ENCODE measurements around the gene NF1. TPM values are rescaled to one million over a fixed set of nuclear protein-coding genes. Genes with fewer than 3 reads are reported as not detected.
A peak's percentile ranks its signal among the peaks of the same experiment; 100 is the strongest.

Gene NF1
- total RNA-seq, 1 experiment from 2014 or later = 35.4 TPM

DNA sequence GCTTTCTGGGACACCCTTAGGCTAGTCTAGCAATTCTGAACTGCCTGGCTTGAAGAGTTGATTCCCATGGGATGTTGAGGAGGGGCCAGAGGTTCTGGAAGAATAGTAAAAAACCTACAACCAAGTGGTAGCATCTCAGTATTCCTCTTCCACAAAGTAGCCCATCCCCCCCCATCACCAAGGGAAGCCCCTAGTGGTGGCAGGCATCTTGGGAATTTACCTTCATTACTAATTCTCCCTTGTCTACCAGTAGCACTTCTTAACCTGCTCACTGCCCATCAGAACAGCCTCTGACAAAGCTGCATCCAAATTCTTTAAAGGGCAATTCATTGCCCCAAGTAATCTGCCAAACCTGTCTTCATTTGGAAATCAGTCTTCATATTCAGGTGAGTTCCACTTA is 283.9 kb downstream of the NF1 start (continued):
- TF ChIP-seq, protein P1, sequence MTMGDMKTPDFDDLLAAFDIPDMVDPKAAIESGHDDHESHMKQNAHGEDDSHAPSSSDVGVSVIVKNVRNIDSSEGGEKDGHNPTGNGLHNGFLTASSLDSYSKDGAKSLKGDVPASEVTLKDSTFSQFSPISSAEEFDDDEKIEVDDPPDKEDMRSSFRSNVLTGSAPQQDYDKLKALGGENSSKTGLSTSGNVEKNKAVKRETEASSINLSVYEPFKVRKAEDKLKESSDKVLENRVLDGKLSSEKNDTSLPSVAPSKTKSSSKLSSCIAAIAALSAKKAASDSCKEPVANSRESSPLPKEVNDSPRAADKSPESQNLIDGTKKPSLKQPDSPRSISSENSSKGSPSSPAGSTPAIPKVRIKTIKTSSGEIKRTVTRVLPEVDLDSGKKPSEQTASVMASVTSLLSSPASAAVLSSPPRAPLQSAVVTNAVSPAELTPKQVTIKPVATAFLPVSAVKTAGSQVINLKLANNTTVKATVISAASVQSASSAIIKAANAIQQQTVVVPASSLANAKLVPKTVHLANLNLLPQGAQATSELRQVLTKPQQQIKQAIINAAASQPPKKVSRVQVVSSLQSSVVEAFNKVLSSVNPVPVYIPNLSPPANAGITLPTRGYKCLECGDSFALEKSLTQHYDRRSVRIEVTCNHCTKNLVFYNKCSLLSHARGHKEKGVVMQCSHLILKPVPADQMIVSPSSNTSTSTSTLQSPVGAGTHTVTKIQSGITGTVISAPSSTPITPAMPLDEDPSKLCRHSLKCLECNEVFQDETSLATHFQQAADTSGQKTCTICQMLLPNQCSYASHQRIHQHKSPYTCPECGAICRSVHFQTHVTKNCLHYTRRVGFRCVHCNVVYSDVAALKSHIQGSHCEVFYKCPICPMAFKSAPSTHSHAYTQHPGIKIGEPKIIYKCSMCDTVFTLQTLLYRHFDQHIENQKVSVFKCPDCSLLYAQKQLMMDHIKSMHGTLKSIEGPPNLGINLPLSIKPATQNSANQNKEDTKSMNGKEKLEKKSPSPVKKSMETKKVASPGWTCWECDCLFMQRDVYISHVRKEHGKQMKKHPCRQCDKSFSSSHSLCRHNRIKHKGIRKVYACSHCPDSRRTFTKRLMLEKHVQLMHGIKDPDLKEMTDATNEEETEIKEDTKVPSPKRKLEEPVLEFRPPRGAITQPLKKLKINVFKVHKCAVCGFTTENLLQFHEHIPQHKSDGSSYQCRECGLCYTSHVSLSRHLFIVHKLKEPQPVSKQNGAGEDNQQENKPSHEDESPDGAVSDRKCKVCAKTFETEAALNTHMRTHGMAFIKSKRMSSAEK (CRISPR knock-in tag; IDR thresholded peaks at IDR 0.05; ENCODE audit: borderline replicate concordance) = no peak
- TF ChIP-seq, protein P2, sequence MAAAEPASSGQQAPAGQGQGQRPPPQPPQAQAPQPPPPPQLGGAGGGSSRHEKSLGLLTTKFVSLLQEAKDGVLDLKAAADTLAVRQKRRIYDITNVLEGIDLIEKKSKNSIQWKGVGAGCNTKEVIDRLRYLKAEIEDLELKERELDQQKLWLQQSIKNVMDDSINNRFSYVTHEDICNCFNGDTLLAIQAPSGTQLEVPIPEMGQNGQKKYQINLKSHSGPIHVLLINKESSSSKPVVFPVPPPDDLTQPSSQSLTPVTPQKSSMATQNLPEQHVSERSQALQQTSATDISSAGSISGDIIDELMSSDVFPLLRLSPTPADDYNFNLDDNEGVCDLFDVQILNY (CRISPR knock-in tag; IDR thresholded peaks at IDR 0.05) = no peak
- TF ChIP-seq GTF2I (CRISPR knock-in tag; conservative IDR thresholded peaks at IDR 0.05) (no peak), FOXK1 (CRISPR knock-in tag; IDR thresholded peaks at IDR 0.05) (no peak), KAT7 (CRISPR knock-in tag; IDR thresholded peaks at IDR 0.05; ENCODE audit: borderline replicate concordance) (no peak), ZNF219 (CRISPR knock-in tag; IDR thresholded peaks at IDR 0.05; ENCODE audit: borderline replicate concordance) (no peak)
- TF ChIP-seq, protein P3, sequence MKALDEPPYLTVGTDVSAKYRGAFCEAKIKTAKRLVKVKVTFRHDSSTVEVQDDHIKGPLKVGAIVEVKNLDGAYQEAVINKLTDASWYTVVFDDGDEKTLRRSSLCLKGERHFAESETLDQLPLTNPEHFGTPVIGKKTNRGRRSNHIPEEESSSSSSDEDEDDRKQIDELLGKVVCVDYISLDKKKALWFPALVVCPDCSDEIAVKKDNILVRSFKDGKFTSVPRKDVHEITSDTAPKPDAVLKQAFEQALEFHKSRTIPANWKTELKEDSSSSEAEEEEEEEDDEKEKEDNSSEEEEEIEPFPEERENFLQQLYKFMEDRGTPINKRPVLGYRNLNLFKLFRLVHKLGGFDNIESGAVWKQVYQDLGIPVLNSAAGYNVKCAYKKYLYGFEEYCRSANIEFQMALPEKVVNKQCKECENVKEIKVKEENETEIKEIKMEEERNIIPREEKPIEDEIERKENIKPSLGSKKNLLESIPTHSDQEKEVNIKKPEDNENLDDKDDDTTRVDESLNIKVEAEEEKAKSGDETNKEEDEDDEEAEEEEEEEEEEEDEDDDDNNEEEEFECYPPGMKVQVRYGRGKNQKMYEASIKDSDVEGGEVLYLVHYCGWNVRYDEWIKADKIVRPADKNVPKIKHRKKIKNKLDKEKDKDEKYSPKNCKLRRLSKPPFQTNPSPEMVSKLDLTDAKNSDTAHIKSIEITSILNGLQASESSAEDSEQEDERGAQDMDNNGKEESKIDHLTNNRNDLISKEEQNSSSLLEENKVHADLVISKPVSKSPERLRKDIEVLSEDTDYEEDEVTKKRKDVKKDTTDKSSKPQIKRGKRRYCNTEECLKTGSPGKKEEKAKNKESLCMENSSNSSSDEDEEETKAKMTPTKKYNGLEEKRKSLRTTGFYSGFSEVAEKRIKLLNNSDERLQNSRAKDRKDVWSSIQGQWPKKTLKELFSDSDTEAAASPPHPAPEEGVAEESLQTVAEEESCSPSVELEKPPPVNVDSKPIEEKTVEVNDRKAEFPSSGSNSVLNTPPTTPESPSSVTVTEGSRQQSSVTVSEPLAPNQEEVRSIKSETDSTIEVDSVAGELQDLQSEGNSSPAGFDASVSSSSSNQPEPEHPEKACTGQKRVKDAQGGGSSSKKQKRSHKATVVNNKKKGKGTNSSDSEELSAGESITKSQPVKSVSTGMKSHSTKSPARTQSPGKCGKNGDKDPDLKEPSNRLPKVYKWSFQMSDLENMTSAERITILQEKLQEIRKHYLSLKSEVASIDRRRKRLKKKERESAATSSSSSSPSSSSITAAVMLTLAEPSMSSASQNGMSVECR (CRISPR knock-in tag; IDR thresholded peaks at IDR 0.05; ENCODE audit: borderline replicate concordance) = no peak

DNA sequence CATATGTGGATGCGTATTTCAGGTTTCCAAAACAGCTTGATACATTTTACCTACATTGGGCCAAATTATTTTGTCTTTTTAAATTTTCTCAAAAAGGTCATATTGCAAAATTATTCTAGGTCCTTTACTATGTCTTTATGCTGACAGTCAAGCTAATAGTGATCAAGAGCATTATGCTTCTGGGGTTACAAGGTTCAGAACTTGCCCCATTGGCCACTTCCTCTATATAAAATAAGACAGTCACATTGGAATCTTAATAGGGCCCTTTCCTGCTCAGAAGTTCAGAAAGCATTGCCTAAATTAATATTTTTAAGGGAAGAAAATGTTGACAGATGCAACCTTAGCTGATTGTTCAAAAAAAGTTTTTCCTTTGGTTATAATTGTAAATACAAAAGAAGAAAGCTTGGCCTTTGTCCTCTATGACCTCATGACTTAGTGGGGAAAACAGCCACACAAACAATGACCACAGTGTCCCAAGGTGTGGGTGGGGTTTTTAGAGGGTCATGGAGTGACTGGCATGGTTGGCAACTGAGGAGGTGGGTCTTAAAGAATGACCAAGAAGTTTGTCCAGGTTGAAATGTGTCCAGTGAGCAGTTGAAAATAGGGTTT is 284.9 kb downstream of the NF1 start:
- ChIA-PET POLR2A (no interaction called here), CTCF (interaction anchor here (1.4 to 4.7 kb wide), 2 partner anchors 11 to 26 kb away, joined by 4 to 42 read pairs; partner anchors contain the start of gene RAB11FIP4)
- DNase-seq (ENCODE audit: low spot score) (no peak), ATAC-seq (no peak)
- H3K27me3 Mint-ChIP-seq (ENCODE audit: low read depth) = no peaks in the 10 kb centered on the region
- H3K4me1 Mint-ChIP-seq = peaks cover 20% of the 10 kb centered on the region
- H3K9me3 Mint-ChIP-seq = no peaks in the 10 kb centered on the region
- H3K4me3 Mint-ChIP-seq = no peak overlapping the region
- peak overlapping the region; percentile 51; the same call in 1 of the 2 replicates for H3K27ac Mint-ChIP-seq
- H3K36me3 Mint-ChIP-seq = no peaks in the 10 kb centered on the region
- TF ChIP-seq NR1H2 (CRISPR knock-in tag; IDR thresholded peaks at IDR 0.05) (no peak), MXD4 (CRISPR knock-in tag; IDR thresholded peaks at IDR 0.05; ENCODE audit: borderline replicate concordance) (no peak), OVOL2 (CRISPR knock-in tag; IDR thresholded peaks at IDR 0.05; ENCODE audit: borderline replicate concordance) (no peak), CREB1 (CRISPR knock-in tag; IDR thresholded peaks at IDR 0.05) (no peak), JAZF1 (CRISPR knock-in tag; IDR thresholded peaks at IDR 0.05) (no peak)
- TF ChIP-seq, protein P4, sequence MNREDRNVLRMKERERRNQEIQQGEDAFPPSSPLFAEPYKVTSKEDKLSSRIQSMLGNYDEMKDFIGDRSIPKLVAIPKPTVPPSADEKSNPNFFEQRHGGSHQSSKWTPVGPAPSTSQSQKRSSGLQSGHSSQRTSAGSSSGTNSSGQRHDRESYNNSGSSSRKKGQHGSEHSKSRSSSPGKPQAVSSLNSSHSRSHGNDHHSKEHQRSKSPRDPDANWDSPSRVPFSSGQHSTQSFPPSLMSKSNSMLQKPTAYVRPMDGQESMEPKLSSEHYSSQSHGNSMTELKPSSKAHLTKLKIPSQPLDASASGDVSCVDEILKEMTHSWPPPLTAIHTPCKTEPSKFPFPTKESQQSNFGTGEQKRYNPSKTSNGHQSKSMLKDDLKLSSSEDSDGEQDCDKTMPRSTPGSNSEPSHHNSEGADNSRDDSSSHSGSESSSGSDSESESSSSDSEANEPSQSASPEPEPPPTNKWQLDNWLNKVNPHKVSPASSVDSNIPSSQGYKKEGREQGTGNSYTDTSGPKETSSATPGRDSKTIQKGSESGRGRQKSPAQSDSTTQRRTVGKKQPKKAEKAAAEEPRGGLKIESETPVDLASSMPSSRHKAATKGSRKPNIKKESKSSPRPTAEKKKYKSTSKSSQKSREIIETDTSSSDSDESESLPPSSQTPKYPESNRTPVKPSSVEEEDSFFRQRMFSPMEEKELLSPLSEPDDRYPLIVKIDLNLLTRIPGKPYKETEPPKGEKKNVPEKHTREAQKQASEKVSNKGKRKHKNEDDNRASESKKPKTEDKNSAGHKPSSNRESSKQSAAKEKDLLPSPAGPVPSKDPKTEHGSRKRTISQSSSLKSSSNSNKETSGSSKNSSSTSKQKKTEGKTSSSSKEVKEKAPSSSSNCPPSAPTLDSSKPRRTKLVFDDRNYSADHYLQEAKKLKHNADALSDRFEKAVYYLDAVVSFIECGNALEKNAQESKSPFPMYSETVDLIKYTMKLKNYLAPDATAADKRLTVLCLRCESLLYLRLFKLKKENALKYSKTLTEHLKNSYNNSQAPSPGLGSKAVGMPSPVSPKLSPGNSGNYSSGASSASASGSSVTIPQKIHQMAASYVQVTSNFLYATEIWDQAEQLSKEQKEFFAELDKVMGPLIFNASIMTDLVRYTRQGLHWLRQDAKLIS (CRISPR knock-in tag; IDR thresholded peaks at IDR 0.05; ENCODE audit: borderline replicate concordance) = no peak
- TF ChIP-seq, protein P3 (CRISPR knock-in tag; IDR thresholded peaks at IDR 0.05; ENCODE audit: borderline replicate concordance) = no peak
- TF ChIP-seq, protein P5, sequence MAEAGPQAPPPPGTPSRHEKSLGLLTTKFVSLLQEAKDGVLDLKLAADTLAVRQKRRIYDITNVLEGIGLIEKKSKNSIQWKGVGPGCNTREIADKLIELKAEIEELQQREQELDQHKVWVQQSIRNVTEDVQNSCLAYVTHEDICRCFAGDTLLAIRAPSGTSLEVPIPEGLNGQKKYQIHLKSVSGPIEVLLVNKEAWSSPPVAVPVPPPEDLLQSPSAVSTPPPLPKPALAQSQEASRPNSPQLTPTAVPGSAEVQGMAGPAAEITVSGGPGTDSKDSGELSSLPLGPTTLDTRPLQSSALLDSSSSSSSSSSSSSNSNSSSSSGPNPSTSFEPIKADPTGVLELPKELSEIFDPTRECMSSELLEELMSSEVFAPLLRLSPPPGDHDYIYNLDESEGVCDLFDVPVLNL (CRISPR knock-in tag; IDR thresholded peaks at IDR 0.05; ENCODE audit: borderline replicate concordance, low read depth) = no peak
